ENCODE measurements around the gene ZNHIT2. TPM values are rescaled to one million over a fixed set of nuclear protein-coding genes. Genes with fewer than 3 reads are reported as not detected.

The ZNHIT2 gene
- total and polyA plus RNA-seq, 2 experiments from 2014 or later, result 13.2 to 15.5 TPM

GRCh38 chr11:65148657-65149056 is 31.2 kb upstream of the ZNHIT2 start:
- in situ Hi-C loops (cut with MboI), result no loop called here
- H3K27ac ChIP-seq, result no peak overlapping the region
- no peak overlapping the region for H3K4me2 ChIP-seq (ENCODE audit: unreplicated experiment)
- H3K79me2 ChIP-seq (ENCODE audit: insufficient read depth), result no peaks in the 10 kb centered on the region
- H3K4me1 ChIP-seq (ENCODE audit: insufficient read depth), result peaks cover 13% of the 10 kb centered on the region
- H3F3A ChIP-seq (ENCODE audit: insufficient read depth), result peaks cover 21% of the 10 kb centered on the region; the same call in 1 of the 2 replicates
- no peaks in the 10 kb centered on the region for H3K27me3 ChIP-seq (replicated peaks; ENCODE audit: insufficient read depth)
- H3K9me3 ChIP-seq (ENCODE audit: low read depth), result no peaks in the 10 kb centered on the region
- no peaks in the 10 kb centered on the region for H4K20me1 ChIP-seq (ENCODE audit: insufficient read depth)
- no peak overlapping the region for H3K9ac ChIP-seq
- WGBS, 2 experiments (ENCODE audit: low coverage in 1 of 2, low lambda C conversion rate in 2 of 2, missing lambda C conversion rate in 2 of 2), result 76 to 83% methylated on average over 5 of the region's 5 CpGs
- H3K9me2 ChIP-seq (ENCODE audit: insufficient read depth), result no peaks in the 10 kb centered on the region
- no peak overlapping the region for H2AFZ ChIP-seq
- no peak overlapping the region for H3K4me3 ChIP-seq
- H3K36me3 ChIP-seq (ENCODE audit: low read depth), result no peaks in the 10 kb centered on the region
- no peak for DNase-seq
- TF ChIP-seq EZH2 (IDR thresholded peaks at IDR 0.05; ENCODE audit: insufficient read depth, poor library complexity, severe bottlenecking) (no peak), EZH2phosphoT487 (IDR thresholded peaks at IDR 0.05; ENCODE audit: insufficient read depth, low read depth) (no peak)

GRCh38 chr11:65147352-65148075 is 30.0 kb upstream of the ZNHIT2 start:
- TF ChIP-seq EZH2phosphoT487 (IDR thresholded peaks at IDR 0.05; ENCODE audit: insufficient read depth, low read depth), result no peak
- TF ChIP-seq EZH2 (IDR thresholded peaks at IDR 0.05; ENCODE audit: insufficient read depth, poor library complexity, severe bottlenecking), result no peak
- no peaks in the 10 kb centered on the region for H3K36me3 ChIP-seq (ENCODE audit: low read depth)
- H3K4me1 ChIP-seq (ENCODE audit: insufficient read depth), result peaks cover 13% of the 10 kb centered on the region
- H3F3A ChIP-seq (ENCODE audit: insufficient read depth), result peaks cover 21% of the 10 kb centered on the region; the same call in 1 of the 2 replicates
- no peak overlapping the region for H3K9ac ChIP-seq
- no peak overlapping the region for H3K4me2 ChIP-seq (ENCODE audit: unreplicated experiment)
- H3K27ac ChIP-seq, result no peak overlapping the region
- H3K9me3 ChIP-seq (ENCODE audit: low read depth), result no peaks in the 10 kb centered on the region
- H3K4me3 ChIP-seq, result no peak overlapping the region
- H4K20me1 ChIP-seq (ENCODE audit: insufficient read depth), result no peaks in the 10 kb centered on the region
- H2AFZ ChIP-seq, result no peak overlapping the region
- WGBS, 2 experiments (ENCODE audit: low coverage in 1 of 2, low lambda C conversion rate in 2 of 2, missing lambda C conversion rate in 2 of 2), result 51 to 61% methylated on average over 2 of the region's 2 CpGs
- H3K79me2 ChIP-seq (ENCODE audit: insufficient read depth), result no peaks in the 10 kb centered on the region
- no peaks in the 10 kb centered on the region for H3K9me2 ChIP-seq (ENCODE audit: insufficient read depth)
- no peak for DNase-seq
- in situ Hi-C loops (cut with MboI), result no loop called here
- no peaks in the 10 kb centered on the region for H3K27me3 ChIP-seq (replicated peaks; ENCODE audit: insufficient read depth)

GRCh38 chr11:65141896-65142494 is 24.5 kb upstream of the ZNHIT2 start:
- Histone ChIP-seq H3K27me3 (replicated peaks; ENCODE audit: insufficient read depth) (no peaks in the 10 kb centered on the region), H3K36me3 (ENCODE audit: low read depth) (no peaks in the 10 kb centered on the region), H2AFZ (no peak overlapping the region), H4K20me1 (ENCODE audit: insufficient read depth) (no peaks in the 10 kb centered on the region), H3K4me1 (ENCODE audit: insufficient read depth) (no peaks in the 10 kb centered on the region), H3K79me2 (ENCODE audit: insufficient read depth) (no peaks in the 10 kb centered on the region), H3K27ac (no peak overlapping the region), H3F3A (ENCODE audit: insufficient read depth) (no peaks in the 10 kb centered on the region), H3K4me3 (no peak overlapping the region), H3K9me2 (ENCODE audit: insufficient read depth) (no peaks in the 10 kb centered on the region), H3K9me3 (ENCODE audit: low read depth) (no peaks in the 10 kb centered on the region), H3K9ac (no peak overlapping the region), H3K4me2 (ENCODE audit: unreplicated experiment) (no peak overlapping the region)
- 83 to 85% methylated on average over 7 of the region's 7 CpGs for WGBS, 2 experiments (ENCODE audit: low coverage in 1 of 2, low lambda C conversion rate in 2 of 2, missing lambda C conversion rate in 2 of 2)
- DNase-seq, result no peak
- TF ChIP-seq EZH2phosphoT487 (IDR thresholded peaks at IDR 0.05; ENCODE audit: insufficient read depth, low read depth) (no peak), EZH2 (IDR thresholded peaks at IDR 0.05; ENCODE audit: insufficient read depth, poor library complexity, severe bottlenecking) (no peak)
- in situ Hi-C loops (cut with MboI), result no loop called here

- 0 out of 2 replicates have a peak, but pooled peaks cover 4% of the 10 kb centered on the region for H3K36me3 ChIP-seq (ENCODE audit: low read depth)
- no peak for DNase-seq
- no peaks in the 10 kb centered on the region for H3K9me2 ChIP-seq (ENCODE audit: insufficient read depth)
- no peak overlapping the region for H3K9ac ChIP-seq
- H4K20me1 ChIP-seq (ENCODE audit: insufficient read depth), result no peaks in the 10 kb centered on the region
- H3K27ac ChIP-seq, result no peak overlapping the region
- H3K4me3 ChIP-seq, result no peak overlapping the region
- no peaks in the 10 kb centered on the region for H3K9me3 ChIP-seq (ENCODE audit: low read depth)
- H3F3A ChIP-seq (ENCODE audit: insufficient read depth), result no peaks in the 10 kb centered on the region
- H3K79me2 ChIP-seq (ENCODE audit: insufficient read depth), result peaks cover 28% of the 10 kb centered on the region
- no peak for TF ChIP-seq EZH2phosphoT487 (IDR thresholded peaks at IDR 0.05; ENCODE audit: insufficient read depth, low read depth)
- no peak for TF ChIP-seq EZH2 (IDR thresholded peaks at IDR 0.05; ENCODE audit: insufficient read depth, poor library complexity, severe bottlenecking)
- H3K4me2 ChIP-seq (ENCODE audit: unreplicated experiment), result no peak overlapping the region
- in situ Hi-C loops (cut with MboI), result no loop called here
- 86 to 87% methylated on average over 15 of the region's 15 CpGs for whole genome bisulfite sequencing, 2 experiments (ENCODE audit: low coverage in 1 of 2, low lambda C conversion rate in 2 of 2, missing lambda C conversion rate in 2 of 2)
- no peaks in the 10 kb centered on the region for H3K27me3 ChIP-seq (replicated peaks; ENCODE audit: insufficient read depth)
- H3K4me1 ChIP-seq (ENCODE audit: insufficient read depth), result peaks cover 8% of the 10 kb centered on the region
- H2AFZ ChIP-seq, result no peak overlapping the region
These were observed 19.1 kb upstream of the ZNHIT2 start for GRCh38 chr11:65136515-65137096.

Measured in GM23248 (cell line).